ENCODE results near the gene RBMS1. TPM values are rescaled to one million over a fixed set of nuclear protein-coding genes. Genes with fewer than 3 reads are reported as not detected.

The RBMS1 gene, protein sequence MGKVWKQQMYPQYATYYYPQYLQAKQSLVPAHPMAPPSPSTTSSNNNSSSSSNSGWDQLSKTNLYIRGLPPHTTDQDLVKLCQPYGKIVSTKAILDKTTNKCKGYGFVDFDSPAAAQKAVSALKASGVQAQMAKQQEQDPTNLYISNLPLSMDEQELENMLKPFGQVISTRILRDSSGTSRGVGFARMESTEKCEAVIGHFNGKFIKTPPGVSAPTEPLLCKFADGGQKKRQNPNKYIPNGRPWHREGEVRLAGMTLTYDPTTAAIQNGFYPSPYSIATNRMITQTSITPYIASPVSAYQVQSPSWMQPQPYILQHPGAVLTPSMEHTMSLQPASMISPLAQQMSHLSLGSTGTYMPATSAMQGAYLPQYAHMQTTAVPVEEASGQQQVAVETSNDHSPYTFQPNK
- 75.3 TPM for total RNA-seq
- long read RNA-seq, full-length matches to known transcripts: 19 of 85 reads
- long read RNA-seq, partial matches to known transcripts: 7 of 85 reads
- long read RNA-seq, other reads (novel, unspliced or antisense): 59 of 85 reads

DNA sequence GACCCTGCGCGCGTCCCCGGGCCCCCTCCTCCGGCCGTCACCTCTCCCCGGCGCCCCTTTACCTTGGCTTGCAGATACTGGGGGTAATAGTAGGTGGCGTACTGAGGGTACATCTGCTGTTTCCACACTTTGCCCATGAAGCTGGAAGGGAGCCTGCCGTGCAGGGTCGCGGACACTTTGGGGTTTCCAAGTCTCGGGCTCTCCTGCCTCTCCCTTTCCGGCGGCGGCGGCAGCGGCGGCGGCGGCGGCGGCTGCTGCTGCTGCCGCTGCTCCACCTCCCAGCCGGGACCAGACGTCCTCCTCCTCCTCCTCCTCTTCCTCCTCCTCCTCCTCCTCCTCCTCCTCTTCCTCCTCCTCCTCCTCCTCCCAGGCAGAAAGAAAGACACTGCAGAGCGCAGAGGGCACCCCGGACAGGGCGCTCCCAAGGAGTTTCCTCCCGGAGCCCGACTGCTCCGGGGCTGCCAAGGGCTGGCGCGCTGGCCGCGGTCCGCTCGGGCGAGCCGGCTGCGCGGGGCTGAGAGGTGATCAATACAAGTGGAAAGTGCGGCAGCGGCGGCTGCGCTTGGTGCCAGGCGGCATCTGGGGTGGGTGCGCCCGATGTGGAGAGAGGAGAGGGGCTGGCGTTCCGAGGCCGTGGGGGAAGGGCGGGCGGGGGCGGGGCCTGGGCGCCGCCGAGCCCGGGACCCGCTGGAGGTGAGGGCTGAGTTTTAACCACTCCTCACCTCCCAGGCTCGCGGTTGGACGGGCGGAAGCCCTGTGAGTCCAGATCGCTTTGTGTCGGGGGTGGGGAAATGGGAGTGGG is at the start of gene RBMS1:
RBMS1 (minus strand) TSS at position 581 of the 802 bp plus-strand sequence; CDS start at position 137, 444 bp downstream.
- DNase-seq (ENCODE audit: low spot score): peak; percentile 82
- intact Hi-C loops (cut with DNase I): loop anchor here (5.0 kb wide), 7 partner anchors 41 to 474 kb away; no protein-coding TSS in a partner anchor

DNA sequence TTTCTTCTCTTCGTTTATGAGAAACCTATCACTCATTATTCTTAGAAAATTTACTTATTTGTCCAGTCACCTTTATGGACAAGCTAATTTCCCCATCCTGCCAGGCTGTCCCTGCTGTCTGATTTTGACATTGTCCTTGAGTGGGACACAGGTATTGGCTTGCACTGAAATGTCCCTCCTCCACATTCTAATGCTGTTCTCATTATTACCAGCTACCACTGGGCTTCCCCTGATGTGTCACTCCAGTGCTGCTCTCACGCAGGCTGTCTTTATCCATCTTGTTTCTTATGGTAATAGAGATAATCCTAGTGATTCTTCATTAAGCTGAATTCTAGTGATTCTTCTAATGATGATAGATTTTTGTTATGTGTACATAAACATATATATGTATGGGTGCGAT is 48.1 kb upstream of the RBMS1 start:
- no peak for DNase-seq (ENCODE audit: low spot score)
- intact Hi-C loops (cut with DNase I): no loop called here

DNA sequence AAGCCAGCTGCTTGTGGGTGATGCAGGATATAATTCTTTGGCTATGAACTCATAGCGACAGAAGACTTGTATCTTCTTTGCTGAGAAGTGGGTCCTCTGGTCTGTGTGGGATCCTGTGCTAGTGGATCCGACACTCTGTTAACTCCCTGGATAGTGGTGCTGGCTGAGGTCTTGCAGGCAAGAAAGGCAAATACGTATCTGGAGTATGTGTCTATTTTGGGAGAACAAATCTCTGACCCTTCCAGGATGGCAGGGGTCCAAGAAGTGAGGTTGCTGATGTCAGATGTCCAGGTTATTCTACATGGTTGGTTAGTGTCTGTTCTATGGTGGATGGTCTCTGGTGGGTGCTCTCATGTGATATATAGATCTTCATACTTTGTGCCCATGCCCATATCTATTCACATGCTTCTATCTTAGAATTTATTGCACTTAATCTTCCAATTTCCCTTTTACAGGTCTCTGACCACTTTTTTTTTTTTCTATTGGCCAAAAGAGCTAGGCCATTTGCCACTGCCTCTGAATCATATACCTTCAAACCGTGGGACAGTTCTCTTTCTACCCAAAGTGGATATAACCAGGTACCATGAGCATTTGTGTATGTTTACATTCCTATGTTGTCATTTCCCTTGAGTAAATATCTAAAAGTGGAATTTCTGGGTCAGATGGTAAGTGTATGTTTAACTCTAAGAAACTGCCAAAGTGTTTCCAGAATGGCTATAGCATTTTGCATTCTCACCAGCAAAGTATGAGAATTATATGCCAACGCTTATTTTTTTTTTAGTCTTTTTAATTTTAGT is 45.1 kb upstream of the RBMS1 start:
- intact Hi-C loops (cut with DNase I): no loop called here
- DNase-seq (ENCODE audit: low spot score): no peak

DNA sequence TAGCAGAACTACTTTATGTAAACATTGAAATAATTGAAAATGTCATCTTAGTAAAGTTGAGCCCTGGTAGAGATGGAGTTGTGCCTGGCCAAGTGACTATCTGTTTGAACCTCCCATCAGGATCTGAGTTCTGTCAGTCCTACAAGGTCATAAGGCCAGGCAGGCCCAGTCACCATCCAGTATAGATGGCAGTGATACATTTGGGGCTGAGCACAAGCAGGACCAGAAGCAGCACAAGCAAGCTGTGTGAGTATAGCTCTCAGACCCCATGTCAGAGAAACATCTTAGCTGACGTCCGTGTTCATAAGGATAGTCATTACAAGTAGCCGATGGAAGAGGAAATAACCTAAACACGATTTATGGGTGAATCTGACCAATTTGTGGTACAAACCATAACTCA is 44.5 kb upstream of the RBMS1 start:
- intact Hi-C loops (cut with DNase I): no loop called here
- DNase-seq (ENCODE audit: low spot score): no peak

DNA sequence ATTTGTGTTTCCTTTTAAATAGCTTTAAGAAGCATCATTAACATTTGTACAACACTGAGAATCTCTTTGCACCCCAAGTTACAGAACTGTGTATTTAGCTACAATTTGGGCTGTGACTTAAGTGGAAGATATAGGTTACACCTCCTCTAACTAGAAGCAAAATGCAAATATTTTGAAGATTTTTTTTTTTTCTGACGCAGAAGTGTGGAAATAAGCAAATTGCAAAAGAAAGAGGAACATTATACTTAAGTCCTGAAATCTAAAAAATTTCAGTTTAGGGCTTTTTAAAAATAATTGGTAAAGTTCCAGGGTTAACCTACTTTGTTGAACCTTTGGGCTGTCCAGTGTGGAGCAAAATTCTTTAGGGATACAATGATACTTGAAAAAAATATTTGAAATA is 41.4 kb upstream of the RBMS1 start:
- intact Hi-C loops (cut with DNase I): no loop called here

DNA sequence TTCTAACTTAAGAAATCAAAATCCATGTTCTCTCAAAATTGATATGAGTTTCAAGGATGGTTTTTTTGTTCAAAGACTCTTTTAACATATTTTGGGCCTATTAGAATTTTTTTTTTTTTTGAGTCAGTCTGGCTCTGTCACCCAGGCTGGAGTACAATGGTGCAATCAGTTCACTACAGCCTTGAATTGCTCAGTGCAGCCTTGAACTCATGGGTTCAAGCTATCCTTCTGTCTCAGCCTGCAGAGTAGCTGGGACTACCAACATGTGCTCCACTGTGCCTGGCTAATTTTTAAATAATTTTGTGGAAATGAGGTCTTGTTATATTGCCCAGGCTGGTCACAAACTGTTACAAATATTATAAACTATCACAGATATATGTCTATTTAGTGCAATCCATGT is 40.6 kb upstream of the RBMS1 start:
- DNase-seq (ENCODE audit: low spot score): no peak
- intact Hi-C loops (cut with DNase I): no loop called here

More for the DNA sequence above, 41.4 kb upstream of the RBMS1 start:
- no peak for DNase-seq (ENCODE audit: low spot score)

DNA sequence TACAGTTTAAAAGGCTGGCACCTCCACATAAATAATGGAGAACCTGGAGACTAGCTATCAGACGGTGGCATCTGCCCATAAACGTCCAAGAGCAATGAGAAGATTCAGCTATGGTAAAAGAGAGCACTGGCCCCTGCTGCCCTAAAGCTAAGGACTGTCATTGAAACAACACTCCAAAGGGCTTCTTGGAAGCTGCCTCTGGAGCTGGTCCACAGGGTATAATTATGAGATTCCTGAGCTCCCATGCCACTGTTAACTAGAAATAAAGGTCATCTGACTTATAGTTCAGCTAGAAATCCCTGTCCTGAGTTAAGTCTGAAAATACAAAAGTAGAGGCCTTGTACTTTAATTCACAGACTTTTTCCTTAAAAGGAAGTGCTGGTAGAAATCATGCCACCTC is 39.9 kb upstream of the RBMS1 start:
- no peak for DNase-seq (ENCODE audit: low spot score)
- intact Hi-C loops (cut with DNase I): no loop called here

DNA sequence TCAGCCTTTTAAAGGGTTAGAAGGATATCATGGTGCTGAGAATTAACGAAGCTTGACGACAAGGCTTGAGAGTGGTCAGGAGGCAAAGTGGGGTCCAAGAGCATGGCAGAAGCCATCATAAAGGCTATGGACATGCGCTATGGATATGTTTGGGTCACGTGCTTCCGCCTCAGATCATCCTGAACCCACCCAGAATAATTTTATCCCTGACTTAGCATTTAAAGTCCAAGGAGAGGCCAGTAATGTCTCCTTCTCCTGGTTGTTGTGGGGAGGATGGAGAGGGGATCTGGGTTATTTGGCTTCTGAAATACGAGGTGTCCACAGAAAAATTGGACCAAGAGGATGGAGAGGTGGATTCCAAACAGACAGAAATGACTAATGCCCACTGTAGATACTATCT is 38.8 kb upstream of the RBMS1 start:
- no peak for DNase-seq (ENCODE audit: low spot score)
- intact Hi-C loops (cut with DNase I): no loop called here

DNA sequence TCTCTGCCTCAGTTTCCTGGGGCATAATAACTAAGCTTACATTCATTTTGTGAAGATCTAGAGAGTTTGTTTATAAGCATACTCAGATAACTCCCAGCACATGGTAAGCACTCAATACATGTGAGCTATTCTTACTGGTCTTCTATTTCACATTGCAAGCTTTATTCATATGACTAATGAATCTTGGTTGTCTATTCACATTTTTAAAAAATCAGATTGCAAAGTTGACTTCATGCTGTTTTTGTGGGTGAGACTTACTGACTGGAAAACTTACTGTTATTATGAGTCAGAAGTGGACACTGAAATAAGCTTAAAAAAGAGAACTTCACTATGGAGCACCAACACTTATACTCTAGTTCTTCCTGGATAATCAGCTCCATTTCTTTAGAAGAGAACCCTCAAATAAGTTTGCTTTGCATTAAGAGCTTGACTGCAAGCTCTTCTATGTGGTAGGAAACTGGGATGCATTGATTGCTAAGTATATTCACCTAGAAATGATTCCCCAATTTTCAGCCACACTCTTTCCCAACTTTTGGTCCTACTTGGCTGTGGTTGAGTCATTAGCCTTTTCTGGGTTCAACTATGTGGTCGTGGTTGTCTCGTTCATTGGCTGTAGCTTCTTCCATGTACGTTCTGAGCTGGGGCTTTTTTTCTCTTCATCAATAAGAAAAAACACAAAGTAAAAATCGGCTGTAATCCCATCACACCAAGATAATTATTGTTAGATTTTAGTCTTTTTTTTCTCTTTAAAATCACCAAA is 29.5 kb upstream of the RBMS1 start:
- intact Hi-C loops (cut with DNase I): no loop called here

DNA sequence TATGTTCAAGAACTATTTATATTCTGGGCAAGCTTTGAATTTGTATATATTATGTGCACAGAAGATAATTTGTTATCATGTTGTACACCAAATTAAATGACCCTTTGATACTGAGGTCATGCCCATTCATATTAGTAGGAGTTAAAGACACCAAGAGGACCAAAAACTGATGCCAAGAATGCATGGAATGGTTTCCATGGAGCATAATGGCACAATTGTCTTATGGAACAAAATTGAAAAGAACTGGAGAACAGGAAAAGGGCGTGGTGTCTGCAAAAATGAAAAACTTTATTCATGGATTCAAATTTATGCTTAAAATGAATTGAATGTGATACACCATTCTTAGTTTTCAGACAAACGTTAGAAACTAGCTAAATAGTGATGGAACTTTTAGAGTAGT is 24.1 kb upstream of the RBMS1 start:
- no peak for DNase-seq (ENCODE audit: low spot score)

More for the DNA sequence above, 29.5 kb upstream of the RBMS1 start:
- no peak for DNase-seq (ENCODE audit: low spot score)

DNA sequence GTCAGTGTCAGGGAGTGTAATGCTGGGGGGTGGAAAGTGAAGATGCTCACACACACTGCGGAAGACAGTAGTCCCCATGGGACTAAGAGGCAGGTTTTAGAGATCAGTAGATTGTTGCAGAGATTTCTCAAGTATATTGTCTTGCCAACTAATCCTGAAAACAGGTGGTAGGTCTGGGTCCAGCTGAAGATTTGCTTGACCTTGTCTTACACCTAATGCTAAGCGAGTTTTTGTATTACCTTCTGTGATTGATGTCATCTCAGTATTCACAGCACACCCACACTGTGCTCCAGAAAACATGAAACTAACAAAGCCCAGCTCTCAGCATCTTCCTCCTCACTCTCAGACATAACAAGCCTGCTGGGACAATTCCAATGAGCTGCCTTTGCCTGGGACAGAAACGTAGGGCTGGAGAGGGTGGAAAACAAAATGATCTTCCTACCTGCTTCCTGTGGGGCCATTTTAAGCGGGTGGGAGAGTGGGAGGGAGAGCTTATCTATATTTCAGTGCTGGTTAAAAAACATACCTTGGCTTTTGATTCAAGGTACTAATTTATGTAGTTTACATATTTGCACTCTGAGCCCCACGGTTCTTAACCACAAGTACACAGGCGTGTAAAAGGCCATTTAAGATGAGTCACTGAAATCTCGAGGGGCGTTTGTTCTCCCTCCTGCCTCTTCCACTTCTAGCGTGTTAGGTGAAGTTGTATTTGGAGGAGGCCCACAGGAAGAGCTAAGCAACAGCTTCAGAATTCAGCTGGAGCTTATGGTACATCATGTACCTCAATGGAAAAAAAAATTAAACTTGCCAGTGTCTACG is 23.1 kb upstream of the RBMS1 start:
- intact Hi-C loops (cut with DNase I): no loop called here
- no peak for DNase-seq (ENCODE audit: low spot score)

More for the DNA sequence above, 24.1 kb upstream of the RBMS1 start:
- intact Hi-C loops (cut with DNase I): no loop called here

DNA sequence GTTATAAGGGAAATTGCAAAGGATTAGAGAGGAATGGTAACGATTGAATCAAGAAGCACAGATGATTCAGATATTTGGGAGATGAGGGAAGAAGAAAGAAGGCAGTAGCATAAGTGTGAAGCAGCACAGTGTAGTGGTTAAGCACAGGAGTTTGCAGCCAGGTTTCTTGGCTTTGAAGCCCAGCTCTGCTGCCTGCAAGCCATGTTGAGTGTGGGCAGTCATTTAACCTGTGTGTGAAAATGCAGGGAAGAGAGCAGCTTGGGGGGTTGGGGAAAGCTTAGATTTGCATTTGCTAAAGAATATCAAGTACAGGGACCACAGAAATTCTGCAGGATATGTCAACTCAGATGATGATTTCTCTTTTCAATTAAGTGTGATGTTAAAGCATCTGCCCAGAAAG is 21.5 kb upstream of the RBMS1 start:
- no peak for DNase-seq (ENCODE audit: low spot score)
- intact Hi-C loops (cut with DNase I): no loop called here

DNA sequence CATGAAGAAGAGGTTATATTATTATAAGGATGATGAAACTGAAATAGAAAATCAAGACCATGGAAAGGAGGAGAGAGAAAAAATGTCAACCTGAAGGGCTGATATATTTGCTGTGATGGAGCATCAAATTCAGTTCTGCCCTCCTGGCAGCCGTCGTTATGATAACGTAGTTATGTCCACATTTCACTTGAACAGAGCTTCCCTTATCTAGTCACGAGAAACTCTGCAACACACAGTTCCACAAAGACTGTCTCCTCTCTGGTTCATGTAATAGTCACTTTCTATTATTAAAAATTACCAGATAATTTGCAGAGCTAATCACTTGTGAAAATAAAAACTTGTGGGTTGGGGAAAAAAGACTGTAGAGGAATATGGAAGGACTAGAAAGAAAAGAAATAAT is 19.5 kb upstream of the RBMS1 start:
- intact Hi-C loops (cut with DNase I): no loop called here
- no peak for DNase-seq (ENCODE audit: low spot score)

DNA sequence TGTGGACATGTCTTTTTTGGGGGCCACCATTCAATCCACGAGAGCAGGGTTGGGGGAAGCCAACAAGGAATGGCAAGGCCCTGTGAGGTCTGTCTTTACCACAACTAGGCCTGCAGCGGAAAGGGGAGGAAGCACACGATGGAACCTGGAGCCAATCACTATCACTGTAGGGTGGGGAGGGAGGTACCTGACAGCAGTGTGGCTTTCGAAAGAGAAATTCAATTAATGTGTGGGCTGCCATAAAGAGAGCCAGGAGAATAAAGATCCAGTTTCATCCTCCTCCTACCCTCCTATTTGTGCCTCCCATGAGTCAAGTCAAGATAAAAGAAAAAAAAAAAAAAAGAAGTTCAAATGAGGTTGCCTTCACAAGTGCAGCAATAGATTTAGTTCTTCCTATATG is 18.9 kb upstream of the RBMS1 start:
- DNase-seq (ENCODE audit: low spot score): no peak
- intact Hi-C loops (cut with DNase I): no loop called here

DNA sequence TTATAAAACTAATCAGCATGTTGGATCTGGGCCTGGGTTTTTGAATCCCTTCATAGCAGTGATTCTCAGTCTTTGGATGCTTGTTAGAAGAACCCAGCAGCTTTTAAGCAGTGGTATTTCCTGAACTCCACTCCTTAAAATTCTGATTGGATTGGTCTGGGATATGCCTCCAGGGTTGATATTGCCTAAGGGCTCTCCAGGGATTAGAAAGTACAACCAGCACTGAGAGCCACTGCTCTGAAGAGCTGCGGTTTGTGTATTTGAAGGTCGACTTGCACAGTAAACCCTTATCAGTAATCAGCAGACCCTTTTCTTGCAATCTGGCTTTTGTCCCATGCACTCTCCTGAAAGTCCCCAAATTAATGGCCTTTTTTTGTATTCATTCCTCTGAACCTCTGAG is 17.0 kb upstream of the RBMS1 start:
- intact Hi-C loops (cut with DNase I): no loop called here

DNA sequence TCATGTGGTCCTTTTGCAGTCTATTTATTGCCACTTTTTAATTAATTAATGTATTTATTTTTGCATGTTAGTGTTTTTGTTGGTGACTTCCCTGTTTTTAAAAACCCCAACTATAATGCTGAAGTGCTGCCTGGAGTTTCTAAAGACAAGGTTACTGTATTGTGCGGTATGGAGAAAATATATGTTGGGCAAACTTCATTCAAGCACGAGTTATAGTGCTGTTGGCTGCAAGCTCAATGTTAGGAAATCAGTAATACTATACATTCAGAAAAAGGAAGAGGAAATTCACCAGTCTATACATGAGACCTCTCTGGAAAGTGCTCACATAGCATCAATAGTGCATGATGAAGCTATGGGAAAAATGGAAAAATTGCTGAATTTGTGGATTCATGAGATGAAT is 15.4 kb upstream of the RBMS1 start:
- intact Hi-C loops (cut with DNase I): no loop called here
- DNase-seq (ENCODE audit: low spot score): no peak

More for the DNA sequence above, 17.0 kb upstream of the RBMS1 start:
- DNase-seq (ENCODE audit: low spot score): no peak

DNA sequence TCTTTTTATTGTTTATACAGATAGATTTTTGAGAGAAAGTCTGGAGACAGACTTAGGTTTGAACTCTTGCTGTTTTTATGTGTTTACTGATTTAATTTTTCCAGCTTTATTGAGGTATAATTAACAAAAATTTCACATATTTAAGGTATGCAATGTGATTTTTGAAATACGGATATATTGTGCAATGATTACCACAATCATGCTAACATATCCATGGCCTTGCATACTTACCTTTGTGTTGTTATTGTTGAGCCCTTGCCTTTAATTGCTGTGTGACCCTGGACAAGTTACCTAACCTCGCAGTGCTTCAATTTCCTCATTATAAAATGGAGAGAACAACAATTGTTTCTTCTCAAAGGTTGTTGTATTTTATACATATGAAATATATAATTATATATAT is 13.9 kb upstream of the RBMS1 start:
- no peak for DNase-seq (ENCODE audit: low spot score)

DNA sequence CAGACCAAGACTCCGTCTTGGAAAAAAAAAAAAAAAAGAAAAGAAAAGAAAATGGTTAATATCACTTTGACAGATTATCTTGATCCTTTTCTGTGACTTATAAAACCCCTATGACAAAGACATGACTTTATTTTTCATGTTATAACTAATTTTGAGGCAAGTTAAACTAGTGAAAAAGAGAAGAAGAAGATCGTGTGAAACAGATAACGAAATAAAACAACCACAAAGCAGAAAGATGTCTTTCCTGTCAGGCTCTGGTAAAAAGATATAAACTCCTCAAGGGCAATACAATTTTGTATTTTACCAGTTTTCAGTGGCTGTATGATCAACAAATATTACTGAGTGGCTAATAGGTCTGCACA is 13.4 kb upstream of the RBMS1 start:
- DNase-seq (ENCODE audit: low spot score): no peak
- intact Hi-C loops (cut with DNase I): no loop called here

More for the DNA sequence above, 13.9 kb upstream of the RBMS1 start:
- intact Hi-C loops (cut with DNase I): no loop called here
